Stimulated activated naive CD4-positive, alpha-beta T cell treated with Interleukin-2 at 50 U/mL for 16 hours (primary cell): ENCODE measurements around the gene REC114.
"Not testable (repeated sequence)": the region's sequence is repeated elsewhere in the genome, so short reads cannot be mapped to it uniquely, and the experiment has no call there.

Experiments used
- DNase-seq: peaks from one replicate; lab custom pipeline; 2025; lab: John Stamatoyannopoulos, UW

REC114 gene

GRCh38 chr15:73442968-73443367, at the start of gene REC114:
Gene REC114, plus strand, starts transcription at chr15:73443164. Its CDS starts 22 bp downstream, at chr15:73443186.
- DNase-seq: no peak

- DNase-seq: no peak
These were observed 49.6 kb upstream of the REC114 start for GRCh38 chr15:73393336-73393735.

- DNase-seq: no peak
These were observed 48.2 kb upstream of the REC114 start for GRCh38 chr15:73394782-73395181.

- no peak for DNase-seq
These were observed 47.3 kb upstream of the REC114 start for GRCh38 chr15:73395671-73396070.

- DNase-seq: no peak
These were observed 45.5 kb upstream of the REC114 start for GRCh38 chr15:73397461-73397860.

GRCh38 chr15:73398861-73399260, 44.1 kb upstream of the REC114 start:
- no peak for DNase-seq

- DNase-seq: not testable (repeated sequence)
These were observed 42.7 kb upstream of the REC114 start for GRCh38 chr15:73400222-73400621.

- DNase-seq: no peak
These were observed 39.8 kb upstream of the REC114 start for GRCh38 chr15:73403171-73403570.

GRCh38 chr15:73414876-73415275, 28.1 kb upstream of the REC114 start:
- no peak for DNase-seq

- DNase-seq: no peak
These were observed 18.5 kb upstream of the REC114 start for GRCh38 chr15:73424506-73424905.

GRCh38 chr15:73425510-73425909, 17.5 kb upstream of the REC114 start:
- no peak for DNase-seq

GRCh38 chr15:73426323-73426994, 16.5 kb upstream of the REC114 start:
- DNase-seq: no peak

- not testable (repeated sequence) for DNase-seq
These were observed 11.6 kb upstream of the REC114 start for GRCh38 chr15:73431329-73431728.

GRCh38 chr15:73433873-73434272, 9.1 kb upstream of the REC114 start:
- DNase-seq: no peak

GRCh38 chr15:73436613-73437012, 6.4 kb upstream of the REC114 start:
- no peak for DNase-seq

- no peak for DNase-seq
These were observed 5.3 kb upstream of the REC114 start for GRCh38 chr15:73437543-73438109.

- no peak for DNase-seq
These were observed 4.3 kb upstream of the REC114 start for GRCh38 chr15:73438651-73439050.

GRCh38 chr15:73440571-73440970, 2.4 kb upstream of the REC114 start:
- no peak for DNase-seq

GRCh38 chr15:73442421-73442820, 543 bp upstream of the REC114 start:
- no peak for DNase-seq

GRCh38 chr15:73447471-73447870, 4.5 kb downstream of the REC114 start:
- DNase-seq: not testable (repeated sequence)

GRCh38 chr15:73448158-73448758, 5.3 kb downstream of the REC114 start:
- not testable (repeated sequence) for DNase-seq

GRCh38 chr15:73449980-73450379, 7.0 kb downstream of the REC114 start:
- not testable (repeated sequence) for DNase-seq

GRCh38 chr15:73454096-73454495, 11.1 kb downstream of the REC114 start:
- no peak for DNase-seq
